Endothelial cell of umbilical vein (primary cell): ENCODE data around the gene SMC1B. TPM values are rescaled to one million over a fixed set of nuclear protein-coding genes. Genes with fewer than 3 reads are reported as not detected.
"Not testable (repeated sequence)": the region's sequence is repeated elsewhere in the genome, so short reads cannot be mapped to it uniquely, and the experiment has no call there.

Source experiments
- BruUV-seq: library from RNA; stranded (reverse); fragments of 400-500 nt; replicated peaks from 2 replicates; lab custom pipeline; 2021; lab: Mats Ljungman, UMichigan
- CTCF ChIA-PET: fragments of 300-600, 350-600 bp; sonication (Branson Sonifier 250); formaldehyde crosslinking; loops from one replicate; lab custom pipeline; 2021; ENCODE audit warnings: antibody characterized with exemption, inconsistent platforms; lab: Charles Lee
- POLR2A ChIA-PET: fragments of 300-600, 350-600 bp; sonication (Branson Sonifier 250); formaldehyde crosslinking; loops from one replicate; lab custom pipeline; 2021; ENCODE audit warnings: antibody characterized with exemption, inconsistent platforms; lab: Charles Lee
- DNase-seq: peaks from one replicate; pipeline ENCODE4 v3.0.0-alpha.2; 2011; ENCODE audit warnings: low read depth, low spot score
- FAIRE-seq: peaks from 2 replicates; lab custom pipeline; 2011; peaks lifted over from hg19 to GRCh38; lab: Jason Lieb, UNC
- H2AFZ ChIP-seq: 2 replicates; pipeline ENCODE4 v1.6.0; 2012; ENCODE audit warnings: low read depth, low read length, control low read depth, inconsistent platforms
- H3K27ac ChIP-seq: 2 replicates; pipeline ENCODE4 v1.5.1; 2011; ENCODE audit warnings: low read depth, mild to moderate bottlenecking, control low read depth, low read length, moderate library complexity; ENCODE audit not compliant: insufficient read depth
- H3K27me3 ChIP-seq, 2 experiments: 2 replicates each; pipeline versions ENCODE4 v1.6.0 to v1.6.1; 2011; ENCODE audit warnings: low read length in 2 of 2, mixed read lengths in 1 of 2; ENCODE audit not compliant: control insufficient read depth in 2 of 2, insufficient read depth in 2 of 2
- H3K36me3 ChIP-seq, 2 experiments: 2 replicates in 1 of 2; 3 replicates in 1 of 2; pipeline ENCODE4 v1.5.1; 2011; ENCODE audit warnings: low read length in 2 of 2, mild to moderate bottlenecking in 1 of 2, moderate library complexity in 1 of 2; ENCODE audit not compliant: control insufficient read depth in 2 of 2, insufficient read depth in 2 of 2; ENCODE audit errors: extremely low read depth in 1 of 2
- H3K4me1 ChIP-seq: 3 replicates; pipeline ENCODE4 v1.5.1; 2011; ENCODE audit warnings: mild to moderate bottlenecking, low read length; ENCODE audit not compliant: control insufficient read depth, insufficient read depth; ENCODE audit errors: extremely low read depth
- H3K4me2 ChIP-seq: 2 replicates; pipeline ENCODE4 v1.6.1; 2011; ENCODE audit warnings: low read length, control low read depth, mixed read lengths; ENCODE audit not compliant: insufficient read depth
- H3K4me3 ChIP-seq, 3 experiments: fragments of 200-600 bp in 1 of 3; sonication (generic), shearing (Covaris generic) in 1 of 3; replicated peaks in 1 of 3; 2 replicates each; pipeline ENCODE4 v1.5.1; 2011 to 2016; ENCODE audit warnings: control low read depth in 3 of 3, low read length in 3 of 3, mild to moderate bottlenecking in 2 of 3, inconsistent platforms in 1 of 3, low read depth in 1 of 3, moderate library complexity in 1 of 3; ENCODE audit not compliant: insufficient read depth in 1 of 3
- H3K79me2 ChIP-seq: 2 replicates; pipeline ENCODE4 v1.6.0; 2012; ENCODE audit warnings: low read length, inconsistent platforms; ENCODE audit not compliant: control insufficient read depth, insufficient read depth
- H3K9ac ChIP-seq: replicated peaks from 2 replicates; pipeline ENCODE3; 2011; ENCODE audit warnings: low read length, control low read depth; ENCODE audit not compliant: insufficient read depth; ENCODE audit errors: extremely low read depth
- H3K9me1 ChIP-seq: replicated peaks from 3 replicates; pipeline ENCODE4 v1.6.0; 2011; ENCODE audit warnings: mild to moderate bottlenecking, low read length; ENCODE audit not compliant: control insufficient read depth, insufficient read depth; ENCODE audit errors: extremely low read depth
- H3K9me3 ChIP-seq: replicated peaks from 2 replicates; pipeline ENCODE4 v1.5.1; 2012; ENCODE audit warnings: low read length, inconsistent platforms; ENCODE audit not compliant: control insufficient read depth, insufficient read depth
- H4K20me1 ChIP-seq: replicated peaks from 2 replicates; pipeline ENCODE3; 2011; ENCODE audit warnings: mild to moderate bottlenecking, low read length; ENCODE audit not compliant: control insufficient read depth, insufficient read depth; ENCODE audit errors: extremely low read depth
- EZH2 ChIP-seq: IDR thresholded peaks from 2 replicates; pipeline ENCODE4 v1.6.1; 2012; ENCODE audit warnings: borderline replicate concordance, low read depth, mild to moderate bottlenecking, moderate library complexity, low read length, inconsistent platforms; ENCODE audit not compliant: severe bottlenecking
- GATA2 ChIP-seq: IDR thresholded peaks from 2 replicates; pipeline ENCODE4 v1.7.0; 2011; ENCODE audit warnings: low read depth, mild to moderate bottlenecking, moderate library complexity, mixed read lengths, low read length; ENCODE audit not compliant: insufficient read length, insufficient read depth
- JUN ChIP-seq: IDR thresholded peaks from 2 replicates; pipeline ENCODE4 v1.6.1; 2011; ENCODE audit warnings: borderline replicate concordance, low read depth; ENCODE audit not compliant: insufficient read length, insufficient read depth
- MYC ChIP-seq: IDR thresholded peaks from one replicate; pipeline ENCODE4 v1.6.1; 2011; ENCODE audit warnings: mild to moderate bottlenecking, low read depth, low read length
- POLR2A ChIP-seq: IDR thresholded peaks from 2 replicates; pipeline ENCODE4 v1.6.1; 2012; ENCODE audit warnings: low read depth, mild to moderate bottlenecking, control low read depth, low read length
- POLR2AphosphoS5 ChIP-seq: IDR thresholded peaks from 2 replicates; pipeline ENCODE4 v1.6.1; 2012; ENCODE audit warnings: low read depth, mild to moderate bottlenecking, control low read depth, low read length, moderate library complexity; ENCODE audit not compliant: insufficient read depth
- dilution Hi-C: fragments of 300-500 bp; cut with MboI; formaldehyde crosslinking; loops from one replicate; pipeline ENCODE4 v1.15.0; 2019; ENCODE audit warnings: low sequenced_read_pairs; ENCODE audit not compliant: extremely low pct_ligation_motif_present
- intact Hi-C: fragments of 100-400 bp; cut with micrococcal nuclease; formaldehyde crosslinking; loops from one replicate; pipeline ENCODE4 v1.10.0; 2022
- polyA plus RNA-seq, 4 experiments: library from polyadenylated mRNA; depleted of rRNA in 3 of 4; stranded (reverse) in 3 of 4; unstranded in 1 of 4; fragments of >200 nt; gene quantifications; 2 replicates each; pipeline versions ENCODE4 v1.2.1 to v1.2.3, GENCODE V29; 2011 to 2012; ENCODE audit warnings: missing spikeins in 1 of 4
- total RNA-seq: library from RNA; stranded (reverse); gene quantifications from 2 replicates; pipeline ENCODE4 v1.2.3, GENCODE V29; 2021
- TF ChIP-seq, protein P1 (sequence below), 2 donors: IDR thresholded peaks; 1 replicate in 1 of 2; 2 replicates in 1 of 2; pipeline ENCODE4 v1.5.1; 2011; ENCODE audit warnings: low read length in 2 of 2, mild to moderate bottlenecking in 2 of 2, moderate library complexity in 2 of 2, control low read depth in 1 of 2, inconsistent platforms in 1 of 2, low read depth in 1 of 2; ENCODE audit not compliant: insufficient read depth in 1 of 2; ENCODE audit errors: extremely low read depth in 1 of 2
- TF ChIP-seq, protein P2 (sequence below): IDR thresholded peaks from 2 replicates; pipeline ENCODE4 v1.6.1; 2011; ENCODE audit not compliant: insufficient read depth, insufficient read length

Gene SMC1B
- total and polyA plus RNA-seq, 2 donors (not counting 3 experiments of a cell fraction or from before 2014, with no cell fraction given) = 0.07 TPM; not detected in 1

DNA sequence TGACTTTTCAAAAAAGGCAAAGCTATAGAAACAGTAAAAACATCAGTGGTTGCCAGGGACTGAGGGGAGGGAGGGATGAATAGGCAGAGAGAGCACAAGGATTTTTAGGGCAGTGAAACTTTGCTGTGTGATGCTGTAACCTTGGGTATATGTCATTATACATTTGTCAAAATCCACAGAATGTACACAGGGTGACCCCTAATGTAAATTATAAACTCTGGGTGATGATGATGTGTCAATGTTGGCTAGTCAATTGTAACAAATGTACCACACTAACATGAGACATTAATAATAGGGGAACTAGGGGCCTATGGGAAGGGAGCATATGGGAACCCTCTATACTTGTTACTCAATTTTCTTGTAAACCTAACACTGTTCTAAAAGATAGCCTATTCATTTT, 24.9 kb upstream of the SMC1B start:
- no peak overlapping the region for H3K4me3 ChIP-seq
- no peak for TF ChIP-seq GATA2
- TF ChIP-seq JUN = no peak
- no peak for TF ChIP-seq EZH2
- TF ChIP-seq, protein P1, sequence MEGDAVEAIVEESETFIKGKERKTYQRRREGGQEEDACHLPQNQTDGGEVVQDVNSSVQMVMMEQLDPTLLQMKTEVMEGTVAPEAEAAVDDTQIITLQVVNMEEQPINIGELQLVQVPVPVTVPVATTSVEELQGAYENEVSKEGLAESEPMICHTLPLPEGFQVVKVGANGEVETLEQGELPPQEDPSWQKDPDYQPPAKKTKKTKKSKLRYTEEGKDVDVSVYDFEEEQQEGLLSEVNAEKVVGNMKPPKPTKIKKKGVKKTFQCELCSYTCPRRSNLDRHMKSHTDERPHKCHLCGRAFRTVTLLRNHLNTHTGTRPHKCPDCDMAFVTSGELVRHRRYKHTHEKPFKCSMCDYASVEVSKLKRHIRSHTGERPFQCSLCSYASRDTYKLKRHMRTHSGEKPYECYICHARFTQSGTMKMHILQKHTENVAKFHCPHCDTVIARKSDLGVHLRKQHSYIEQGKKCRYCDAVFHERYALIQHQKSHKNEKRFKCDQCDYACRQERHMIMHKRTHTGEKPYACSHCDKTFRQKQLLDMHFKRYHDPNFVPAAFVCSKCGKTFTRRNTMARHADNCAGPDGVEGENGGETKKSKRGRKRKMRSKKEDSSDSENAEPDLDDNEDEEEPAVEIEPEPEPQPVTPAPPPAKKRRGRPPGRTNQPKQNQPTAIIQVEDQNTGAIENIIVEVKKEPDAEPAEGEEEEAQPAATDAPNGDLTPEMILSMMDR (IDR thresholded peaks at IDR 0.05; ENCODE audit: extremely low read depth in 1 of 2, insufficient read depth in 1 of 2, low read depth in 1 of 2, low read length in 2 of 2) = no peak
- no peak for TF ChIP-seq MYC
- no peak for TF ChIP-seq POLR2AphosphoS5
- TF ChIP-seq, protein P2, sequence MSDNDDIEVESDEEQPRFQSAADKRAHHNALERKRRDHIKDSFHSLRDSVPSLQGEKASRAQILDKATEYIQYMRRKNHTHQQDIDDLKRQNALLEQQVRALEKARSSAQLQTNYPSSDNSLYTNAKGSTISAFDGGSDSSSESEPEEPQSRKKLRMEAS = no peak
- TF ChIP-seq POLR2A = no peak
- peaks cover 0 to 1% of the 10 kb centered on the region in 2 experiments for H3K27me3 ChIP-seq
- peaks cover 6% of the 10 kb centered on the region for H3K4me1 ChIP-seq
- no peak overlapping the region for H3K4me2 ChIP-seq
- no peaks in the 10 kb centered on the region for H4K20me1 ChIP-seq
- POLR2A ChIA-PET = no interaction called here
- H3K9me1 ChIP-seq = no peaks in the 10 kb centered on the region
- no peaks in the 10 kb centered on the region for H3K36me3 ChIP-seq
- FAIRE-seq = no peak
- no peak for DNase-seq
- H2AFZ ChIP-seq = no peak overlapping the region
- no peaks in the 10 kb centered on the region for H3K9me3 ChIP-seq
- H3K79me2 ChIP-seq = no peaks in the 10 kb centered on the region
- intact Hi-C loops (no loop called here), dilution Hi-C loops (no loop called here)
- no TSS peak for BruUV-seq
- no peak overlapping the region for H3K27ac ChIP-seq
- CTCF ChIA-PET = interaction anchor here (1.0 to 1.5 kb wide), 3 partner anchors 121 to 170 kb away, joined by 3 to 4 read pairs (median 4); no protein-coding TSS in a partner anchor
- no peak overlapping the region for H3K9ac ChIP-seq

DNA sequence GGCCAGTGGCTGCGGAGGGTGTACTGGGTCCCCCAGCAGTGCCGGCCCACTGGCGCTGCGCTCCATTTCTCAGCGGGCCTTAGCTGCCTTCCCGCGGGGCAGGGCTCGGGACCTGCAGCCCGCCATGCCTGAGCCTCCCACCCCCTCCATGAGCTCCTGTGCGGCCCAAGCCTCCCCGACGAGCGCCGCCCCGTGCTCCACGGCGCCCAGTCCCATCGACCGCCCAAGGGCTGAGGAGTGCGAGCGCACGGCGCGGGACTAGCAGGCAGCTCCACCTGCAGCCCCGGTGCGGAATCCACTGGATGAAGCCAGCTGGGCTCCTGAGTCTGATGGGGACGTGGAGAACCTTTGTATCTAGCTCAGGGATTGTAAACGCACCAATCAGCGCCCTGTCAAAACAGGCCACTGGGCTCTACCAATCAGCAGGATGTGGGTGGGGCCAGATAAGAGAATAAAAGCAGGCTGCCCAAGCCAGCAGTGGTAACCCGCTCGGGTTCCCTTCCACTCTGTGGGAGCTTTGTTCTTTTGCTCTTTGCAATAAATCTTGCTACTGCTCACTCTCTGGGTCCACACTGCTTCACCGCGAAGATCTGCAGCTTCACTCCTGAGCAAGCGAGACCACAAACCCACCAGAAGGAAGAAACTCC, 23.6 kb upstream of the SMC1B start:
- dilution Hi-C loops, H2AFZ ChIP-seq, intact Hi-C loops, H3K9me3 ChIP-seq, H3K4me1 ChIP-seq, H3K4me3 ChIP-seq, H3K9me1 ChIP-seq, H3K79me2 ChIP-seq, DNase-seq, H4K20me1 ChIP-seq, H3K36me3 ChIP-seq, H3K9ac ChIP-seq, FAIRE-seq, POLR2A ChIA-PET, H3K4me2 ChIP-seq, H3K27ac ChIP-seq, H3K27me3 ChIP-seq, BruUV-seq: not testable (repeated sequence)
- CTCF ChIA-PET = interaction anchor here (1.0 to 1.5 kb wide), 3 partner anchors 119 to 616 kb away, joined by 4 read pairs; no protein-coding TSS in a partner anchor
